ENCODE results near the gene SETD4. TPM values are rescaled to one million over a fixed set of nuclear protein-coding genes. Genes with fewer than 3 reads are reported as not detected.

Gene SETD4
- total RNA-seq, 1 experiment from 2014 or later: 22.7 TPM

DNA sequence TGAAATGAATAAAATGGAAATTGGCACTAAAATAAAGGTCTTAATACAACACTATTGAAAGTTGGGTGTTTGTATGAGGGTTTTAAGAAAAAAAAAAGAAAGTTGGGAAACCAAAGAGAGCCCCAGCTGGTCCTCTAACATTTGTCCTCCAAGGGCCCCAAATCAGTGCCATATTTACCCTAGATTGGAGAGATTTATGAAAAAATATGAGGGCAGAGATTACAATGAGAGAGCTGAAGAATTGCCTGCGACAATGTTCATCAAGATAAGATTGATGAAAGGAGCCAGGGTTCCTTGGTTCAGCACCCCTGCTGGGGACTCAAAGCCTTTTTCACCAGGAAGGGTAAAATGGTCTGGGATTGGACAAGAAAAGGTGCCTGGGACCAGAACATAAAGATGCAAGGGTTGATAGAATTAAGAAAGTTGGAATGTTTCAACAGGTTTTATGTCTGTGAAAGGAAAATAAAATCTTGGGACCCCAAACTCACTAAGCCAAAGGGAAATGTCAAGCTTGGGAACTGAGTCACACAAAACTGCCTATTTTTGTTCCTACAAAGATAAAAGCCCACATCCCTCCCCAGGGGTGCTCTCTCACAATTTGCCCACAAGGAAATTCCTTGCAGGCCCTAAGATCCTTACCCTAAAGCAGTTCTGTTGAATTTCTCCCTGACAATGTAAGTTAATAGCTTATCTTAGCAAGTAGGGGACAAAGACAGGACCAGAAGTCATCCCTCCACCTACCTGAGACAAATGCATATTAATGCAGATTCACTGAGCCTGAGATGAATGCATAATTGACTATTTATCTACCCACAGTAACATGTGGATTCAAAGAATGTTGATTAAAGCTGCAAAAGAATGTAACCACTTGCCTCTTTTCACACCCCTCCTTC lies 36.3 kb upstream of the SETD4 start (continued):
- TF ChIP-seq, protein P1, sequence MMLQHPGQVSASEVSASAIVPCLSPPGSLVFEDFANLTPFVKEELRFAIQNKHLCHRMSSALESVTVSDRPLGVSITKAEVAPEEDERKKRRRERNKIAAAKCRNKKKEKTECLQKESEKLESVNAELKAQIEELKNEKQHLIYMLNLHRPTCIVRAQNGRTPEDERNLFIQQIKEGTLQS (IDR thresholded peaks at IDR 0.05): no peak
- TF ChIP-seq ZFX (IDR thresholded peaks at IDR 0.05): no peak
- no peak for TF ChIP-seq JUND (IDR thresholded peaks at IDR 0.05)
- TF ChIP-seq, protein P2, sequence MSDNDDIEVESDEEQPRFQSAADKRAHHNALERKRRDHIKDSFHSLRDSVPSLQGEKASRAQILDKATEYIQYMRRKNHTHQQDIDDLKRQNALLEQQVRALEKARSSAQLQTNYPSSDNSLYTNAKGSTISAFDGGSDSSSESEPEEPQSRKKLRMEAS (IDR thresholded peaks at IDR 0.05): no peak
- TF ChIP-seq SIN3A (IDR thresholded peaks at IDR 0.05; ENCODE audit: low read depth): no peak
- no peak for TF ChIP-seq TCF7L2 (IDR thresholded peaks at IDR 0.05; ENCODE audit: borderline replicate concordance, extremely low read depth, insufficient read depth, insufficient read length)
- TF ChIP-seq, protein P3, sequence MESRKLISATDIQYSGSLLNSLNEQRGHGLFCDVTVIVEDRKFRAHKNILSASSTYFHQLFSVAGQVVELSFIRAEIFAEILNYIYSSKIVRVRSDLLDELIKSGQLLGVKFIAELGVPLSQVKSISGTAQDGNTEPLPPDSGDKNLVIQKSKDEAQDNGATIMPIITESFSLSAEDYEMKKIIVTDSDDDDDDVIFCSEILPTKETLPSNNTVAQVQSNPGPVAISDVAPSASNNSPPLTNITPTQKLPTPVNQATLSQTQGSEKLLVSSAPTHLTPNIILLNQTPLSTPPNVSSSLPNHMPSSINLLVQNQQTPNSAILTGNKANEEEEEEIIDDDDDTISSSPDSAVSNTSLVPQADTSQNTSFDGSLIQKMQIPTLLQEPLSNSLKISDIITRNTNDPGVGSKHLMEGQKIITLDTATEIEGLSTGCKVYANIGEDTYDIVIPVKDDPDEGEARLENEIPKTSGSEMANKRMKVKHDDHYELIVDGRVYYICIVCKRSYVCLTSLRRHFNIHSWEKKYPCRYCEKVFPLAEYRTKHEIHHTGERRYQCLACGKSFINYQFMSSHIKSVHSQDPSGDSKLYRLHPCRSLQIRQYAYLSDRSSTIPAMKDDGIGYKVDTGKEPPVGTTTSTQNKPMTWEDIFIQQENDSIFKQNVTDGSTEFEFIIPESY (IDR thresholded peaks at IDR 0.05; ENCODE audit: extremely low read depth, insufficient replicate concordance, low read length): no peak
- no peak for TF ChIP-seq CEBPB (IDR thresholded peaks at IDR 0.05; ENCODE audit: low read depth)

DNA sequence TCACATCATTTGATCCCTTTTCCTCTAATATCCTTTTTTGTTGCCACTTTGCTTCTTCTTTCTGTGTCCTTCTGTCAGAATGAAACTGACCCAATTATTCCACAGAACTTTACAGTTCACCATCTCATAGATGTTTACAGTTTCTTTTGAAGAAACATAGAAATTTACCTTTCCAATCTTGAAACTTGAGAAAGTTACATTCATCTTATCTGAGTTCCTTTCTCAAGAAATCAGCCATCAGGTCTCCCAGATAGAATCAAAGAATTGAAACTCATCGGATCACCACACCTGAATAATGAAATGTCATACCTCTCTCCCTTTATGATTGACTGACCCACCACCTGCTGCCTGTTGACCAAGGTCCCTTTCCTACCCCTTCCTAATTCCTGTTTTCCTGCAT lies 33.2 kb upstream of the SETD4 start:
- Histone ChIP-seq H3K9me3 (ENCODE audit: control insufficient read depth in 1 of 2, insufficient read depth in 1 of 2, low read depth in 1 of 2, low read length in 2 of 2) (peaks cover 10 to 11% of the 10 kb centered on the region in 2 experiments; a peak in 2 of 4 replicates), H3K9me2 (ENCODE audit: insufficient read depth) (no peaks in the 10 kb centered on the region), H3K36me3 (ENCODE audit: control insufficient read depth in 1 of 2, insufficient read depth in 2 of 2, low read length in 2 of 2) (no peaks in the 10 kb centered on the region), H3K79me2 (ENCODE audit: insufficient read depth, low read length) (no peaks in the 10 kb centered on the region), H3K4me3 (replicated peaks in 1 of 2; ENCODE audit: low read depth in 1 of 2, low read length in 2 of 2) (no peak overlapping the region), H3K9ac (ENCODE audit: low read length) (no peak overlapping the region), H4K20me1 (ENCODE audit: insufficient read depth) (no peaks in the 10 kb centered on the region), H3K4me1 (ENCODE audit: control insufficient read depth in 1 of 2, insufficient read depth in 2 of 2, low read length in 2 of 2) (peaks cover 0 to 5% of the 10 kb centered on the region in 2 experiments; a peak in 1 of 4 replicates), H3K27ac (ENCODE audit: low read depth, low read length) (no peak overlapping the region), H2AFZ (ENCODE audit: low read depth, low read length, poor library complexity, severe bottlenecking) (no peak overlapping the region), H3K27me3 (ENCODE audit: insufficient read depth, low read length) (no peaks in the 10 kb centered on the region), H3K4me2 (ENCODE audit: low read length) (no peak overlapping the region)
- intact Hi-C loops (cut with micrococcal nuclease): no loop called here
- ChIA-PET POLR2A (no interaction called here), CTCF (no interaction called here), RAD21 (ENCODE audit: low non-redundant PET in 1 of 2, low total read pairs in 2 of 2, uncharacterized antibody in 2 of 2, unreplicated experiment in 2 of 2) (no interaction called here)
- DNase-seq (ENCODE audit: low read depth, low spot score): no peak
- ATAC-seq: no peak
- BruUV-seq (replicated peaks): no TSS peak
- TF ChIP-seq ELF1 (IDR thresholded peaks at IDR 0.05; ENCODE audit: borderline replicate concordance, low read depth) (no peak), RAD21 (IDR thresholded peaks at IDR 0.05; ENCODE audit: low read depth) (no peak), EZH2phosphoT487 (IDR thresholded peaks at IDR 0.05; ENCODE audit: borderline replicate concordance) (no peak), POLR2AphosphoS5 (IDR thresholded peaks at IDR 0.05; ENCODE audit: low read depth, low read length) (no peak), ZNF274 (IDR thresholded peaks at IDR 0.05; ENCODE audit: low read depth, low read length) (no peak), CBX3 (IDR thresholded peaks at IDR 0.05; ENCODE audit: low read depth) (no peak), FOSL1 (IDR thresholded peaks at IDR 0.05; ENCODE audit: low read depth) (no peak)
- TF ChIP-seq, protein P4, sequence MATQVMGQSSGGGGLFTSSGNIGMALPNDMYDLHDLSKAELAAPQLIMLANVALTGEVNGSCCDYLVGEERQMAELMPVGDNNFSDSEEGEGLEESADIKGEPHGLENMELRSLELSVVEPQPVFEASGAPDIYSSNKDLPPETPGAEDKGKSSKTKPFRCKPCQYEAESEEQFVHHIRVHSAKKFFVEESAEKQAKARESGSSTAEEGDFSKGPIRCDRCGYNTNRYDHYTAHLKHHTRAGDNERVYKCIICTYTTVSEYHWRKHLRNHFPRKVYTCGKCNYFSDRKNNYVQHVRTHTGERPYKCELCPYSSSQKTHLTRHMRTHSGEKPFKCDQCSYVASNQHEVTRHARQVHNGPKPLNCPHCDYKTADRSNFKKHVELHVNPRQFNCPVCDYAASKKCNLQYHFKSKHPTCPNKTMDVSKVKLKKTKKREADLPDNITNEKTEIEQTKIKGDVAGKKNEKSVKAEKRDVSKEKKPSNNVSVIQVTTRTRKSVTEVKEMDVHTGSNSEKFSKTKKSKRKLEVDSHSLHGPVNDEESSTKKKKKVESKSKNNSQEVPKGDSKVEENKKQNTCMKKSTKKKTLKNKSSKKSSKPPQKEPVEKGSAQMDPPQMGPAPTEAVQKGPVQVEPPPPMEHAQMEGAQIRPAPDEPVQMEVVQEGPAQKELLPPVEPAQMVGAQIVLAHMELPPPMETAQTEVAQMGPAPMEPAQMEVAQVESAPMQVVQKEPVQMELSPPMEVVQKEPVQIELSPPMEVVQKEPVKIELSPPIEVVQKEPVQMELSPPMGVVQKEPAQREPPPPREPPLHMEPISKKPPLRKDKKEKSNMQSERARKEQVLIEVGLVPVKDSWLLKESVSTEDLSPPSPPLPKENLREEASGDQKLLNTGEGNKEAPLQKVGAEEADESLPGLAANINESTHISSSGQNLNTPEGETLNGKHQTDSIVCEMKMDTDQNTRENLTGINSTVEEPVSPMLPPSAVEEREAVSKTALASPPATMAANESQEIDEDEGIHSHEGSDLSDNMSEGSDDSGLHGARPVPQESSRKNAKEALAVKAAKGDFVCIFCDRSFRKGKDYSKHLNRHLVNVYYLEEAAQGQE (IDR thresholded peaks at IDR 0.05; ENCODE audit: low read depth): no peak
- TF ChIP-seq, protein P5, sequence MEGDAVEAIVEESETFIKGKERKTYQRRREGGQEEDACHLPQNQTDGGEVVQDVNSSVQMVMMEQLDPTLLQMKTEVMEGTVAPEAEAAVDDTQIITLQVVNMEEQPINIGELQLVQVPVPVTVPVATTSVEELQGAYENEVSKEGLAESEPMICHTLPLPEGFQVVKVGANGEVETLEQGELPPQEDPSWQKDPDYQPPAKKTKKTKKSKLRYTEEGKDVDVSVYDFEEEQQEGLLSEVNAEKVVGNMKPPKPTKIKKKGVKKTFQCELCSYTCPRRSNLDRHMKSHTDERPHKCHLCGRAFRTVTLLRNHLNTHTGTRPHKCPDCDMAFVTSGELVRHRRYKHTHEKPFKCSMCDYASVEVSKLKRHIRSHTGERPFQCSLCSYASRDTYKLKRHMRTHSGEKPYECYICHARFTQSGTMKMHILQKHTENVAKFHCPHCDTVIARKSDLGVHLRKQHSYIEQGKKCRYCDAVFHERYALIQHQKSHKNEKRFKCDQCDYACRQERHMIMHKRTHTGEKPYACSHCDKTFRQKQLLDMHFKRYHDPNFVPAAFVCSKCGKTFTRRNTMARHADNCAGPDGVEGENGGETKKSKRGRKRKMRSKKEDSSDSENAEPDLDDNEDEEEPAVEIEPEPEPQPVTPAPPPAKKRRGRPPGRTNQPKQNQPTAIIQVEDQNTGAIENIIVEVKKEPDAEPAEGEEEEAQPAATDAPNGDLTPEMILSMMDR (IDR thresholded peaks at IDR 0.05 in 2 of 3, conservative IDR thresholded peaks at IDR 0.05 in 1 of 3; ENCODE audit: borderline replicate concordance in 1 of 3, insufficient read depth in 1 of 3, low read depth in 2 of 3, low read length in 2 of 3): no peak
